ENCODE results near the gene PLEKHG3. TPM values are rescaled to one million over a fixed set of nuclear protein-coding genes. Genes with fewer than 3 reads are reported as not detected.

Gene PLEKHG3
- total and polyA plus RNA-seq, 4 donors: 32.1 to 53.9 (median 42.2) TPM

DNA sequence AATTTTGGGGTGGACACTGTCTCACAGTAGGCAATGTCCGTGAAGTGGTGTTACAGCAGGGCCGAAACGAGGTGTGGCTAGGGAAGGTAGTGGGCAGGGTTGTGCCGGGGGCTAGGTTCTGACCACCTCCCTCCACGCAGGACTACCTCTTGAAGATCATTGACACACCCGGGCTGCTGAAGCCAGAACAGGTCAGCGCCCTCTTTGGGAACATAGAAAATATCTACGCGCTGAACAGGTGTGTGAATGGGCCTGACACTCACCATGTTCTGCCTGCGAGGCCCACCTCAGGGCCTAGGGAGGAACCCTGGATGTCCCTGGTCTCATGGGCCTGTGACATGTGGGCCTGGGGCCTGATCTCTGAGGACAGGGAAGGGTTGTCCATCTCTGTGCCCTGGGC lies 24.6 kb downstream of the PLEKHG3 start:
- DNase-seq (ENCODE audit: low read depth in 4 of 6, low spot score in 6 of 6): no peak
- WGBS (ENCODE audit: insufficient coverage): 98% methylated on average over 10 of the region's 10 CpGs
- H3K9me3 ChIP-seq (ENCODE audit: control insufficient read depth, insufficient read depth, low read length): no peaks in the 10 kb centered on the region
- H3K27ac ChIP-seq (ENCODE audit: low read depth, low read length): no peak overlapping the region
- no peak overlapping the region for H3K4me3 ChIP-seq (ENCODE audit: low read depth, low read length)
- H3K36me3 ChIP-seq (ENCODE audit: control insufficient read depth, insufficient read depth, low read length): peaks cover 60% of the 10 kb centered on the region
- peaks cover 15% of the 10 kb centered on the region for H3K4me1 ChIP-seq (ENCODE audit: control insufficient read depth, insufficient read depth, low read length)
- H3K27me3 ChIP-seq (ENCODE audit: control insufficient read depth, insufficient read depth, low read length): no peaks in the 10 kb centered on the region

DNA sequence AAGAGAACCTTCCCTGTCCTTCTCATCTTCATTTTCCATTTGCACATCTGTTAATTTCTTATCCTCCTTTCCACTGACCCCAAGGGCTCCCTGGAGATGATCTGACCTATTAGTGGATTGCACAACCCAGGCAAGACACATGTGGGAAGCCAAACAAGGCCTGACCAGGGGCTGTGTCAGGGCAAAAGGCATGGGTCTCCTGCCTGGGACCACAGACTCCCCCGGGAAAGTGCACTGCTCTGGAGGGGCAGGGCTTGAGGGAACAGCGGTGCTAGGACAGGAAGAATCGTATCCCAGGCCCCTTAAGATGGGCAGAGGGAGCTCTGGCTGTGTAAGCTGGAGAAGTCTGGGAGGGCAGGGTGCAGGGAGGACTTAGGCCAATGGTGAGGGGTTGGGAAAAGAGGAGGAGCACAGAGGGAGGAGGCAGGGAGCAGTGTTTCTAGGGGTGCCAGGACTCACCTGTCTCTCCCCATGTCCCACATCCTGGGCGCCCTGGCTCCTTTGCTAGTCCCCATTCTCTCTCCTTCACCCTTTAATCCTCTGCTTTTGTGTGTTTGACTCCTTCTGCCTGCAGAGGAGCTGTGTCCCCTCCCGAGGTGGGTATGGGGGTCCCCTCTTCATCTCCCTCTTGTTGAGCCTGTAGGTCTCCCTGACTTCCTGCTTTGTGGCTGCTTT lies 25.3 kb downstream of the PLEKHG3 start:
- Histone ChIP-seq H3K9me3 (ENCODE audit: control insufficient read depth, insufficient read depth, low read length) (no peaks in the 10 kb centered on the region), H3K27ac (ENCODE audit: low read depth, low read length) (no peak overlapping the region), H3K27me3 (ENCODE audit: control insufficient read depth, insufficient read depth, low read length) (no peaks in the 10 kb centered on the region), H3K4me3 (ENCODE audit: low read depth, low read length) (no peak overlapping the region), H3K36me3 (ENCODE audit: control insufficient read depth, insufficient read depth, low read length) (peaks cover 60% of the 10 kb centered on the region), H3K4me1 (ENCODE audit: control insufficient read depth, insufficient read depth, low read length) (peaks cover 11% of the 10 kb centered on the region)
- no peak for DNase-seq (ENCODE audit: low read depth in 4 of 6, low spot score in 6 of 6)
- 76% methylated on average over 3 of the region's 5 CpGs for WGBS (ENCODE audit: insufficient coverage)

DNA sequence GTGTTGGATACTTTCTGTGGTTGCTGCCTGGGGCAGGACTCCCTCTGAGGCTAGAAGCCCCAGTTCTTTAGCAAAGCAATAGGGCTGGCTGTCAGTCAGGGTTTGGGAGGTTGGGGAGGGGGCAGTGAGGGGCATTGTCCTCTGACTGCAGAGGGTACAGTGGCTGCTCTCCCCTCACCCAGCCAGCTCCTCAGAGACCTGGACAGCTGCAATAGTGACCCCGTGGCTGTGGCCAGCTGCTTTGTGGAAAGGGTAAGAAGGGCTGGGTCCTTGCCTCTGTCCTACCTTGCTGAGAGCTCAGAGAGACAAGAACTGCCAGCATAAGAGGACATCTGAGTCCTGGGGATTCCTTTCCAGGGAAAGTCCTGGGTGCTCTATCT lies 25.8 kb downstream of the PLEKHG3 start:
- Histone ChIP-seq H3K4me1 (ENCODE audit: control insufficient read depth, insufficient read depth, low read length) (peaks cover 15% of the 10 kb centered on the region), H3K4me3 (ENCODE audit: low read depth, low read length) (no peak overlapping the region), H3K36me3 (ENCODE audit: control insufficient read depth, insufficient read depth, low read length) (peaks cover 60% of the 10 kb centered on the region), H3K9me3 (ENCODE audit: control insufficient read depth, insufficient read depth, low read length) (no peaks in the 10 kb centered on the region), H3K27me3 (ENCODE audit: control insufficient read depth, insufficient read depth, low read length) (no peaks in the 10 kb centered on the region), H3K27ac (ENCODE audit: low read depth, low read length) (no peak overlapping the region)
- no peak for DNase-seq (ENCODE audit: low read depth in 4 of 6, low spot score in 6 of 6)
- 71% methylated on average over 1 of the region's 1 CpG for WGBS (ENCODE audit: insufficient coverage)

DNA sequence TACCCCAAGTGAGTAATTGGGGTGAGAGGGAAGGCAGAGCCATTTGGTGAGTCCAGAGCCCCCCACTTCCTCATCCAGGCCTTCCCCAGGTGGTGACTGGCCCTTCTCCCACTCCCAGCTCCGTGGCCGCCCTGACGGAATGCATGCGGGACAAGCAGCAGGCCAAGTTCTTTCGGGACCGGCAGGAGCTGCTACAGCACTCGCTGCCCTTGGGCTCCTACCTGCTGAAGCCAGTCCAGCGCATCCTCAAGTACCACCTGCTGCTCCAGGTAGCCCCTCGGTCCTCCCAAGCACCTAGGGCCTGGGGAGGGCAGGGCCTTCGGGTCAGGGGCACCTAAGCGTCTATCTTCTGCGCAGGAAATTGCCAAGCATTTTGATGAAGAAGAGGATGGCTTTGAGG lies 26.5 kb downstream of the PLEKHG3 start:
- H3K4me3 ChIP-seq (ENCODE audit: low read depth, low read length): no peak overlapping the region
- no peaks in the 10 kb centered on the region for H3K27me3 ChIP-seq (ENCODE audit: control insufficient read depth, insufficient read depth, low read length)
- peaks cover 60% of the 10 kb centered on the region for H3K36me3 ChIP-seq (ENCODE audit: control insufficient read depth, insufficient read depth, low read length)
- no peak for DNase-seq (ENCODE audit: low read depth in 4 of 6, low spot score in 6 of 6)
- H3K4me1 ChIP-seq (ENCODE audit: control insufficient read depth, insufficient read depth, low read length): peaks cover 16% of the 10 kb centered on the region
- WGBS (ENCODE audit: insufficient coverage): 96% methylated on average over 12 of the region's 12 CpGs
- H3K27ac ChIP-seq (ENCODE audit: low read depth, low read length): no peak overlapping the region
- H3K9me3 ChIP-seq (ENCODE audit: control insufficient read depth, insufficient read depth, low read length): no peaks in the 10 kb centered on the region

DNA sequence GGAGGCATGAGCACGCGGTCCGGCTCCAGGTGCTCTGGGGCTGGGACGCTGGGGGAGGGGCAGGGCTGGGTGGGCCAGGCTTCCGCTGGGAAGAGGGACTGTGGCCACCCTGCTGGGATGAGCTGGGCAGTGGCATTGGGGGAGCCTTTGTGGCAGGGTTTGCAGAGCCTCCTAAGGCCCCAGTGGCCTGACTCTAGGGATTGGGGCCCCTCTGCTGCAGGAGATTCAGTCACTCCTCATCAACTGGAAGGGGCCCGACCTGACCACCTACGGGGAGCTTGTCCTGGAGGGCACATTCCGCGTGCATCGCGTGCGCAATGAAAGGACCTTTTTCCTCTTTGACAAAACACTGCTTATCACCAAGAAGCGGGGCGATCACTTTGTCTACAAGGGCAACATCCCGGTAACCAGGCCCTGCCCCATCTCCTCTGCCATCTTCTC lies 26.9 kb downstream of the PLEKHG3 start:
- Histone ChIP-seq H3K27me3 (ENCODE audit: control insufficient read depth, insufficient read depth, low read length) (no peaks in the 10 kb centered on the region), H3K27ac (ENCODE audit: low read depth, low read length) (no peak overlapping the region), H3K36me3 (ENCODE audit: control insufficient read depth, insufficient read depth, low read length) (peaks cover 63% of the 10 kb centered on the region), H3K4me1 (ENCODE audit: control insufficient read depth, insufficient read depth, low read length) (peaks cover 18% of the 10 kb centered on the region), H3K4me3 (ENCODE audit: low read depth, low read length) (no peak overlapping the region), H3K9me3 (ENCODE audit: control insufficient read depth, insufficient read depth, low read length) (no peaks in the 10 kb centered on the region)
- DNase-seq (ENCODE audit: low read depth in 4 of 6, low spot score in 6 of 6): no peak
- 90% methylated on average over 15 of the region's 15 CpGs for WGBS (ENCODE audit: insufficient coverage)

DNA sequence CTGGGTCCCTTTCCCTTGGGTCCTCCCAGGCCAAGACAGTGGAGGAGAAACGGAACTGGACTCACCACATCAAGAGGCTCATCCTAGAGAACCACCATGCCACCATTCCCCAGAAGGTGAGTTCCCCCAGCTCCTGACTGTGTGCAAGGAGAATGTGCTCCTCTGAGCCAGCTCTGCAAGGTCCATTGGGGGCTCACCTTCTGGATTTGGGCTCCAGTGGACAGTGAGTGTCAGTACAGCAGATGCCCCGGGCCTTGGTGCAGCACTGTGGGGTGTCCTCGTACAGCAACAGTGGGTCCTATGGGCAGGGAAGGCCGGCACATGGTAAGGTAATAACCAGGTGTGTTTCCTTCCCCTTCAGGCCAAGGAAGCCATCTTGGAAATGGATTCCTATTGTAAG lies 27.8 kb downstream of the PLEKHG3 start:
- Histone ChIP-seq H3K4me3 (ENCODE audit: low read depth, low read length) (no peak overlapping the region), H3K9me3 (ENCODE audit: control insufficient read depth, insufficient read depth, low read length) (no peaks in the 10 kb centered on the region), H3K4me1 (ENCODE audit: control insufficient read depth, insufficient read depth, low read length) (peaks cover 19% of the 10 kb centered on the region), H3K27ac (ENCODE audit: low read depth, low read length) (no peak overlapping the region), H3K27me3 (ENCODE audit: control insufficient read depth, insufficient read depth, low read length) (no peaks in the 10 kb centered on the region), H3K36me3 (ENCODE audit: control insufficient read depth, insufficient read depth, low read length) (peaks cover 73% of the 10 kb centered on the region)
- no peak for DNase-seq (ENCODE audit: low read depth in 4 of 6, low spot score in 6 of 6)
- WGBS (ENCODE audit: insufficient coverage): 90% methylated on average over 4 of the region's 4 CpGs

DNA sequence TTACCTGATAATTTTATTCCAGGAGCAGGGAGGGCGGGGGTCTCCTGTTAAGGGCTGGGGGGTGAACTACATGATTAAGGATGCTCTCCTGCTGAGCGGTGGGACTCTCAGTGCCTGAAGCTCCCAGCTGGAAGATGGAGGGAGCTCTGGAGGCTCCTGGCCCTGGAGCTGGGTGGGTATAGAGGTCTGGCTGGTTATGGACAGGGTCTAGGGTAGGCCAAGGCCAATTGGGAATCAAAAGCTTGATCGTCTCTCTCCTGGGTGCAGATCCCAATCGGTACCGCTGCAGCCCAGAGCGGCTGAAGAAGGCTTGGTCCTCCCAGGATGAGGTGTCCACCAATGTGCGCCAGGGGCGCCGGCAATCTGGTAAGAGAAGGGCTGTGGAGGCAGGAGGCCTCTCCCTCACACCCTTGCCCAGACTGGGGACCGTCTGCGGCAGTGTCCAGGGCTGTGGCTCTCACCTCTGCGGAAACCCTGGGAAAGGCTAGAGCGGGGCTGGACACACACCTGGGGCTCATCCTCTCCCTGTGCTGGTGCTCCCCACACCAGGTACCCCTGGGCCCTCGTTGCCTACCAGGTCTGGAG lies 28.4 kb downstream of the PLEKHG3 start:
- Histone ChIP-seq H3K27ac (ENCODE audit: low read depth, low read length) (no peak overlapping the region), H3K9me3 (ENCODE audit: control insufficient read depth, insufficient read depth, low read length) (no peaks in the 10 kb centered on the region), H3K27me3 (ENCODE audit: control insufficient read depth, insufficient read depth, low read length) (no peaks in the 10 kb centered on the region), H3K36me3 (ENCODE audit: control insufficient read depth, insufficient read depth, low read length) (peaks cover 75% of the 10 kb centered on the region), H3K4me1 (ENCODE audit: control insufficient read depth, insufficient read depth, low read length) (peaks cover 23% of the 10 kb centered on the region), H3K4me3 (ENCODE audit: low read depth, low read length) (no peak overlapping the region)
- over 99% methylated on average over 13 of the region's 14 CpGs for WGBS (ENCODE audit: insufficient coverage)
- DNase-seq (ENCODE audit: low read depth in 4 of 6, low spot score in 6 of 6): no peak

DNA sequence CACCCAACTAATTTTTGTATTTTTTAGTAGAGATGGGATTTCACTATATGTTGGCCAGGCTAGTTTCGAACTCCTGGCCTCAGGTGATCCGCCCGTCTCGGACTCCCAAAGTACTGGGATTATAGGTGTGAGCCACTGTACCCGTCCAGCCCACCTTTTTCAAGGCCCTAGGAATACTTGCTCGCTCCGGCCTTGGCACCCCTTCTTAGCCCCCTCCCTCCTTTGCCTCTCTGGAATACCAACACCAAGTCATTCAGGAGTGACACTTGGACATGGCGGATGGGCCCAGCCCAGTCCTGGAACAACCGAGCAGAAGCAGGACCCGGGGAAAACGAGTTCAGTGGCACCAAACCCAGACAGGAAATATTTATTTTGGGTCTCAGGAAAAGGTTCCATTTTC lies 29.1 kb downstream of the PLEKHG3 start:
- no peaks in the 10 kb centered on the region for H3K27me3 ChIP-seq (ENCODE audit: control insufficient read depth, insufficient read depth, low read length)
- DNase-seq (ENCODE audit: low read depth in 4 of 6, low spot score in 6 of 6): no peak
- H3K27ac ChIP-seq (ENCODE audit: low read depth, low read length): no peak overlapping the region
- H3K4me1 ChIP-seq (ENCODE audit: control insufficient read depth, insufficient read depth, low read length): peaks cover 23% of the 10 kb centered on the region
- no peak overlapping the region for H3K4me3 ChIP-seq (ENCODE audit: low read depth, low read length)
- WGBS (ENCODE audit: insufficient coverage): 93% methylated on average over 7 of the region's 11 CpGs
- H3K9me3 ChIP-seq (ENCODE audit: control insufficient read depth, insufficient read depth, low read length): no peaks in the 10 kb centered on the region
- H3K36me3 ChIP-seq (ENCODE audit: control insufficient read depth, insufficient read depth, low read length): peaks cover 75% of the 10 kb centered on the region

DNA sequence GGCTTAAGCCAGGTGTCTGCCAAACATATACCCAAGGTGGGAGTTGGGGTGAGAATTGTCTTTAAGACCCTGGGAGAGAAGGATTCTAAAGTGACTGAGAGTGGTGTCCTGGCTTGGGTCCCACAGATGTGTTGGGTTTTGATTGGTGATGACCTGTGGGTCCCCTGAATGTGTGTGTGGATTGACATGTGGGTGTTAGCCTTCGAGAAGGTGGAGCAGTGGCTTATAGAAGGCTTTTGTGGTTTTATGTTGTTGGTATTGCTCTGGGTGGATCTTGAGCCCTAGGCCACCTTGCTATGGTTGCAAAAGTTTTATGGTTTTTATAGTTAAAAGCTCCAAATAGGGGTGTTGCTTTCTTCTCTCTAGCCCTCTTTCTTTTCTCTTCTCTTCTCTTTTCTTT lies 29.7 kb downstream of the PLEKHG3 start:
- WGBS (ENCODE audit: insufficient coverage): 71% methylated on average over 1 of the region's 1 CpG
- H3K9me3 ChIP-seq (ENCODE audit: control insufficient read depth, insufficient read depth, low read length): no peaks in the 10 kb centered on the region
- peaks cover 23% of the 10 kb centered on the region for H3K4me1 ChIP-seq (ENCODE audit: control insufficient read depth, insufficient read depth, low read length)
- H3K27ac ChIP-seq (ENCODE audit: low read depth, low read length): no peak overlapping the region
- no peaks in the 10 kb centered on the region for H3K27me3 ChIP-seq (ENCODE audit: control insufficient read depth, insufficient read depth, low read length)
- no peak for DNase-seq (ENCODE audit: low read depth in 4 of 6, low spot score in 6 of 6)
- peaks cover 75% of the 10 kb centered on the region for H3K36me3 ChIP-seq (ENCODE audit: control insufficient read depth, insufficient read depth, low read length)
- H3K4me3 ChIP-seq (ENCODE audit: low read depth, low read length): no peak overlapping the region

DNA sequence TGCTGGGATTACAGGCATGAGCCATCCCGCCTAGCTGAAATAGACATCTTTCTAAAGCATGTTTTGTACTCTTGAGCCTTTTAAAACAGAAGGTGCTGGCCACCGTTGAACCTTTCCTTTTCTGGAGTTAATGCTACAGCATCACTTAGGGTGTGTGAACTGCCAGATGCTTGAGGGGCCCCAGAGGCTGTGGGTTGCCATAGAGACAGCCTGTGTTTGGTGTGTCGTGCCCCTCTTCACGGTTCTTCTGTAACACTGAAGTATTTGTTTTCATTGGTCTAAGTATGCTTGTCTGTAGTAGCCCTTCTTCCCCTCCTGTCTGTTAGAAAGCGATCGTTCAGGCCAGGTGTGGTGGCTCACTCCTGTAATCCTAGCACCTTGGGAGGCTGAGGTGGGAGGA lies 30.8 kb downstream of the PLEKHG3 start:
- no peak overlapping the region for H3K27ac ChIP-seq (ENCODE audit: low read depth, low read length)
- H3K27me3 ChIP-seq (ENCODE audit: control insufficient read depth, insufficient read depth, low read length): no peaks in the 10 kb centered on the region
- DNase-seq (ENCODE audit: low read depth in 4 of 6, low spot score in 6 of 6): peak in 2 of 6 donors; percentile 32 to 60
- H3K36me3 ChIP-seq (ENCODE audit: control insufficient read depth, insufficient read depth, low read length): peaks cover 68% of the 10 kb centered on the region
- H3K4me1 ChIP-seq (ENCODE audit: control insufficient read depth, insufficient read depth, low read length): peaks cover 20% of the 10 kb centered on the region
- WGBS (ENCODE audit: insufficient coverage): 0% methylated on average over 1 of the region's 6 CpGs
- no peaks in the 10 kb centered on the region for H3K9me3 ChIP-seq (ENCODE audit: control insufficient read depth, insufficient read depth, low read length)
- H3K4me3 ChIP-seq (ENCODE audit: low read depth, low read length): no peak overlapping the region

Measured in spinal cord (tissue), 10 donors.